Nephron (organoid): ENCODE measurements around the gene GSTT4.

Experiments used
- H3K27ac Mint-ChIP-seq, 3 experiments: 2 replicates each; pipeline ENCODE4 v1.8.0; 2020; ENCODE audit warnings: mixed read lengths in 3 of 3, mild to moderate bottlenecking in 2 of 3, moderate library complexity in 1 of 3
- H3K27me3 Mint-ChIP-seq: 2 replicates; pipeline ENCODE4 v1.8.0; 2021; ENCODE audit warnings: low read depth, mild to moderate bottlenecking, moderate library complexity, mixed read lengths
- H3K36me3 Mint-ChIP-seq: 2 replicates; pipeline ENCODE4 v1.8.0; 2020; ENCODE audit warnings: low read depth, mixed read lengths
- H3K4me1 Mint-ChIP-seq: 2 replicates; pipeline ENCODE4 v1.8.0; 2020; ENCODE audit warnings: mixed read lengths
- H3K4me3 Mint-ChIP-seq, 3 experiments: 2 replicates each; pipeline ENCODE4 v1.8.0; 2020; ENCODE audit warnings: mild to moderate bottlenecking in 3 of 3, mixed read lengths in 3 of 3, moderate library complexity in 2 of 3
- H3K9me3 Mint-ChIP-seq: 2 replicates; pipeline ENCODE4 v1.8.0; 2020; ENCODE audit warnings: mixed read lengths
- CTCF ChIP-seq, 3 experiments: fragments of 200-600 bp; sonication (generic); IDR thresholded peaks; one replicate each; pipeline ENCODE4 v1.5.0; 2021; ENCODE audit warnings: antibody characterized with exemption in 3 of 3; ENCODE audit not compliant: unreplicated experiment in 3 of 3

GSTT4 gene

GRCh38 chr22:24008381-24009226 lies 3.4 kb upstream of the GSTT4 start:
- no peaks in the 10 kb centered on the region for H3K27me3 Mint-ChIP-seq
- H3K4me3 Mint-ChIP-seq: peak overlapping the region in 1 of 3 experiments; percentile 2
- no peaks in the 10 kb centered on the region for H3K9me3 Mint-ChIP-seq
- H3K4me1 Mint-ChIP-seq: peaks cover 8% of the 10 kb centered on the region
- no peak overlapping the region for H3K27ac Mint-ChIP-seq
- no peaks in the 10 kb centered on the region for H3K36me3 Mint-ChIP-seq
- TF ChIP-seq CTCF (IDR thresholded peaks at IDR 0.05; ENCODE audit: unreplicated experiment in 3 of 3): no peak

GRCh38 chr22:24008022-24008283 lies 2.7 kb upstream of the GSTT4 start:
- H3K36me3 Mint-ChIP-seq: no peaks in the 10 kb centered on the region
- no peak overlapping the region for H3K27ac Mint-ChIP-seq
- no peaks in the 10 kb centered on the region for H3K9me3 Mint-ChIP-seq
- H3K27me3 Mint-ChIP-seq: peaks cover 4% of the 10 kb centered on the region
- no peak for TF ChIP-seq CTCF (IDR thresholded peaks at IDR 0.05; ENCODE audit: unreplicated experiment in 3 of 3)
- H3K4me3 Mint-ChIP-seq: no peak overlapping the region
- H3K4me1 Mint-ChIP-seq: peaks cover 5% of the 10 kb centered on the region

GRCh38 chr22:24007253-24008021 lies 2.2 kb upstream of the GSTT4 start:
- H3K4me3 Mint-ChIP-seq: no peak overlapping the region
- peaks cover 3% of the 10 kb centered on the region for H3K4me1 Mint-ChIP-seq
- no peak overlapping the region for H3K27ac Mint-ChIP-seq
- H3K27me3 Mint-ChIP-seq: peaks cover 4% of the 10 kb centered on the region
- no peak for TF ChIP-seq CTCF (IDR thresholded peaks at IDR 0.05; ENCODE audit: unreplicated experiment in 3 of 3)
- H3K9me3 Mint-ChIP-seq: no peaks in the 10 kb centered on the region
- no peaks in the 10 kb centered on the region for H3K36me3 Mint-ChIP-seq

- Mint-ChIP-seq H3K27me3 (peaks cover 6% of the 10 kb centered on the region), H3K4me3 (no peak overlapping the region), H3K27ac (no peak overlapping the region), H3K9me3 (no peaks in the 10 kb centered on the region), H3K36me3 (no peaks in the 10 kb centered on the region), H3K4me1 (no peaks in the 10 kb centered on the region)
- TF ChIP-seq CTCF (IDR thresholded peaks at IDR 0.05; ENCODE audit: unreplicated experiment in 3 of 3): no peak
Measured at GRCh38 chr22:24006914-24007214, 1.6 kb upstream of the GSTT4 start.

GRCh38 chr22:24006207-24006913 lies 1.1 kb upstream of the GSTT4 start:
- Mint-ChIP-seq H3K27ac (no peak overlapping the region), H3K4me1 (no peaks in the 10 kb centered on the region), H3K4me3 (no peak overlapping the region), H3K27me3 (peaks cover 10% of the 10 kb centered on the region), H3K36me3 (no peaks in the 10 kb centered on the region), H3K9me3 (no peaks in the 10 kb centered on the region)
- TF ChIP-seq CTCF (IDR thresholded peaks at IDR 0.05; ENCODE audit: unreplicated experiment in 3 of 3): no peak
